Activated naive CD8-positive, alpha-beta T cell treated with anti-CD3 and anti-CD28 coated beads, Interleukin-2, amount 50 U/mL, for 16 hours (primary cell): ENCODE measurements around the gene SENP1.

Experiments used
- DNase-seq: peaks from one replicate; pipeline ENCODE4 v3.0.0-alpha.2; 2020; ENCODE audit warnings: low read depth, low spot score

Gene SENP1

GRCh38 chr12:48067250-48067938, 38.5 kb downstream of the SENP1 start:
- no peak for DNase-seq

- no peak for DNase-seq
Measured at GRCh38 chr12:48065041-48065440, 40.8 kb downstream of the SENP1 start.

- DNase-seq = no peak
Measured at GRCh38 chr12:48063530-48063929, 42.3 kb downstream of the SENP1 start.

- DNase-seq = no peak
Measured at GRCh38 chr12:48061938-48062719, 43.8 kb downstream of the SENP1 start.

GRCh38 chr12:48060474-48060873, 45.4 kb downstream of the SENP1 start:
- no peak for DNase-seq

GRCh38 chr12:48058771-48059170, 47.1 kb downstream of the SENP1 start:
- DNase-seq = no peak

GRCh38 chr12:48054955-48055821, 50.7 kb downstream of the SENP1 start:
- DNase-seq = no peak

- no peak for DNase-seq
Measured at GRCh38 chr12:48053883-48054282, 52.0 kb downstream of the SENP1 start.

- DNase-seq = no peak
Measured at GRCh38 chr12:48053122-48053521, 52.8 kb downstream of the SENP1 start.

GRCh38 chr12:48051681-48052080, 54.2 kb downstream of the SENP1 start:
- no peak for DNase-seq

- DNase-seq = no peak
Measured at GRCh38 chr12:48050174-48050573, 55.7 kb downstream of the SENP1 start.

- DNase-seq = no peak
Measured at GRCh38 chr12:48045965-48046518, 59.8 kb downstream of the SENP1 start.

GRCh38 chr12:48045061-48045846, 60.6 kb downstream of the SENP1 start:
- DNase-seq = no peak

GRCh38 chr12:48044396-48044795, 61.5 kb downstream of the SENP1 start:
- DNase-seq = no peak

GRCh38 chr12:48043771-48044170, 62.1 kb downstream of the SENP1 start:
- DNase-seq = no peak

GRCh38 chr12:48041591-48042423, 64.1 kb downstream of the SENP1 start:
- DNase-seq = no peak

- no peak for DNase-seq
Measured at GRCh38 chr12:48040354-48040753, 65.5 kb downstream of the SENP1 start.

- DNase-seq = no peak
Measured at GRCh38 chr12:48039151-48039550, 66.7 kb downstream of the SENP1 start.

- no peak for DNase-seq
Measured at GRCh38 chr12:48038085-48038484, 67.8 kb downstream of the SENP1 start.

GRCh38 chr12:48037267-48037915, 68.5 kb downstream of the SENP1 start:
- DNase-seq = no peak
